Measurements from ENCODE around the gene RBM34. TPM values are rescaled to one million over a fixed set of nuclear protein-coding genes. Genes with fewer than 3 reads are reported as not detected.
"Not testable (repeated sequence)": the region's sequence is repeated elsewhere in the genome, so short reads cannot be mapped to it uniquely, and the experiment has no call there.

RBM34 gene
- total and polyA plus RNA-seq, 12 donors = 41.5 to 139 (median 52.7) TPM

GRCh38 chr1:235090406-235091069, 70.5 kb downstream of the RBM34 start:
- H3K4me1 ChIP-seq = peaks cover 3 to 15% (median 12%) of the 10 kb centered on the region in 9 donors
- no peak overlapping the region for H3K27ac ChIP-seq
- WGBS, 2 donors = 70 to 73% methylated on average over 20 of the region's 20 CpGs
- no peaks in the 10 kb centered on the region for H3K36me3 ChIP-seq
- no peak for TF ChIP-seq CTCF (IDR thresholded peaks at IDR 0.05)
- no peaks in the 10 kb centered on the region for H3K27me3 ChIP-seq
- intact Hi-C loops (cut with DNase I) = loop anchor here in 7 of 10 donors (2.0 to 10.0 kb wide), 7 partner anchors 324 to 976 kb away; no protein-coding TSS in a partner anchor
- DNase-seq (no peak), ATAC-seq (no peak)
- no peaks in the 10 kb centered on the region for H3K9me3 ChIP-seq
- no peak overlapping the region for H3K4me3 ChIP-seq

- TF ChIP-seq CTCF (IDR thresholded peaks at IDR 0.05) = no peak
- H3K27ac ChIP-seq = no peak overlapping the region
- no peaks in the 10 kb centered on the region for H3K9me3 ChIP-seq
- ATAC-seq (no peak), DNase-seq (no peak)
- H3K27me3 ChIP-seq = no peaks in the 10 kb centered on the region
- WGBS, 2 donors = 96% methylated on average over 7 of the region's 7 CpGs
- peaks cover 5 to 17% (median 16%) of the 10 kb centered on the region in 9 donors for H3K4me1 ChIP-seq
- intact Hi-C loops (cut with DNase I) = loop anchor here in 4 of 10 donors (2.0 to 10.0 kb wide), 3 partner anchors 494 to 594 kb away; no protein-coding TSS in a partner anchor
- H3K36me3 ChIP-seq = no peaks in the 10 kb centered on the region
- H3K4me3 ChIP-seq = no peak overlapping the region
Measured at GRCh38 chr1:235088907-235089306, 72.1 kb downstream of the RBM34 start.

- no peak for TF ChIP-seq CTCF (IDR thresholded peaks at IDR 0.05)
- intact Hi-C loops (cut with DNase I) = loop anchor here in 4 of 10 donors (2.0 to 10.0 kb wide), 3 partner anchors 494 to 594 kb away; no protein-coding TSS in a partner anchor
- Histone ChIP-seq H3K27me3 (no peaks in the 10 kb centered on the region), H3K4me1 (peaks cover 5 to 18% (median 16%) of the 10 kb centered on the region in 9 donors), H3K9me3 (no peaks in the 10 kb centered on the region), H3K4me3 (no peak overlapping the region), H3K36me3 (no peaks in the 10 kb centered on the region), H3K27ac (no peak overlapping the region)
- 91% methylated on average over 6 of the region's 6 CpGs for WGBS, 2 donors
- DNase-seq (no peak), ATAC-seq (no peak)
Measured at GRCh38 chr1:235088430-235088829, 72.6 kb downstream of the RBM34 start.

GRCh38 chr1:235087906-235088305, 73.1 kb downstream of the RBM34 start:
- H3K9me3 ChIP-seq = no peaks in the 10 kb centered on the region
- intact Hi-C loops (cut with DNase I) = loop anchor here in 4 of 10 donors (2.0 to 10.0 kb wide), 3 partner anchors 493 to 593 kb away; no protein-coding TSS in a partner anchor
- ATAC-seq (no peak), DNase-seq (no peak)
- 90 to 93% methylated on average over 6 of the region's 6 CpGs for WGBS, 2 donors
- no peak overlapping the region for H3K27ac ChIP-seq
- peaks cover 6 to 18% (median 16%) of the 10 kb centered on the region in 9 donors for H3K4me1 ChIP-seq
- H3K27me3 ChIP-seq = no peaks in the 10 kb centered on the region
- TF ChIP-seq CTCF (IDR thresholded peaks at IDR 0.05) = no peak
- no peak overlapping the region for H3K4me3 ChIP-seq
- H3K36me3 ChIP-seq = no peaks in the 10 kb centered on the region

- not testable (repeated sequence) for H3K4me3 ChIP-seq, DNase-seq, H3K27me3 ChIP-seq, H3K36me3 ChIP-seq, H3K27ac ChIP-seq, H3K9me3 ChIP-seq, ATAC-seq
- WGBS, 2 donors = 88 to 93% methylated on average over 12 of the region's 12 CpGs
- H3K4me1 ChIP-seq = peaks cover 12 to 33% (median 23%) of the 10 kb centered on the region in 9 donors
- intact Hi-C loops (cut with DNase I) = loop anchor here in 3 of 10 donors (5.0 to 10.0 kb wide), 2 partner anchors 491 to 588 kb away; no protein-coding TSS in a partner anchor
Measured at GRCh38 chr1:235085411-235086117, 75.5 kb downstream of the RBM34 start.

Measured in heart right ventricle (tissue), 16 donors.